HG03457 (cell line): Measurements from ENCODE around the gene MGMT.

Source experiments
- ATAC-seq: cut with Tn5 transposase; IDR thresholded peaks from one replicate; pipeline ENCODE4 v1.9.1; 2021; ENCODE audit warnings: moderate number of reproducible peaks; ENCODE audit not compliant: unreplicated experiment

Gene MGMT

DNA sequence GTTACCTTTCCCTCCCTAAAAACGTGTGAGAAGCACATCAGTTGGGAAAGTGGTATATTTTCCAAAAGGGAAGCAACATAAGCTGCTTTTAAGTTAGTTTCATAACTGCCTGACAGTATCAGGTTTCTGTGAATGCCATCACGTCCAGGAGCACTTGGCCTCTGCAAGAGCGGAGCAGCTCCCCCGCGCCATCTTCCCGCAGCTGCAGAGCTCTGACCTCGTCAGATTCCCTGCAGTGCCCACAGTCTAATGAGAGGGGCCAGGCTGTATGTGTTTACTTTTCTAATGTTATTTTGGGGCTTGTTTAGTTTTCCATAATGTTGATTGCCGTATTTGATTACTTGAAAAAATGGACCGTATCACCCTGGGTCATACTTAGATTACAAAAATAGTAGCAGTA lies 74.2 kb downstream of the MGMT start:
- no peak for ATAC-seq

DNA sequence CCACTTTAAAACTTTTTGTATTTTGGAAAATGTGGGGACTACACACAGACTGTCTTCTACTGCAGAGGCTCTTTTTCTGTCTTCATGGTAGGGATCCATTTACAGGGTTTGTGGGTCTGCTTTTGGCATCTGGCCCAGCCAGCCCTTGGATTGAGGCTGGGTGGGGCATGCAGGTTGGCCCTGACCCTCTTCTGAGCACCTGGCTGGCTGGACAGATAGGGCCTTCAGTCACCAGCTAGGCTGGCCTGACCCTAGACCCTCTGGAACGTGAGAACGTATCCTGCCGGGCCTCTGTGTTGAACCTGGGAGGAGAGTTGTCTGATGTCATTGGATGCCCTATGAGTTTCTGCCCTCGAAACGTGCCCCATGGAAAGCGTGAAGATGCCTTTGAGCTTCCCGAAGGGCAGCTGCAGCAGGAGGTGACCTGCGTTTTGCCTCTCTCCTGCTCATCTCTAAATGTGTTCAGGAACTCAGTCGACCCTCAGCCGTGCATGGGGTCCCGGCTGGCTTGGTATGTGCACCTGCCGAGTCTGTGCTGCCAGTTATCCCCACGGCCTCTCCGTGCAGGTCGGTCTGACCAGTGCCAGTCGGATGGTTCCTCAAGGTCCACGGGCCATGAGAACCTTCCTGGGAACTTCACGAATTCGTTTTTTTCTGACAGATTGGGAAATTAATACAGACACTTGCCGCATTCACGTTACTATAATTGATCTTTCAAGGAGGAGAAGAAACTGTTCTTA lies 74.9 kb downstream of the MGMT start:
- ATAC-seq: no peak

DNA sequence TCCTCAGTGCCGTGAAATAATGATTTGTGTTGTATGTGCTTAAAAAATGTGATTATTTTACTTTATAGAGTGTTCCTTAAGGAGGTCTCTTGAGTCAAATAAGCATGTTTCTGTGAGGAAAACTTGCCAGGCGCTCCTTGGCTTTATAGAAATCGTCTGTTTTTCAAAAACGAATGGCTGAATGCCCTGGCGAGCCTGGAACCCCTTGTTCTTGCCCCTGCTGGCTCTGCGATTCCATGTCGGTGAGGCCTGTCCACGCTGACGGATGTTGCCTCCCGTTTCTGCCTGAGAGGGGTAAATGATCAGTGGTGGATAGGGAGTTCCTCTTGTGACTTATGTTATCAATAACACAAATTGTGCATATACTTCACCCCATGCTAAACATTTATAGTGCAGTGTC lies 75.5 kb downstream of the MGMT start:
- ATAC-seq: no peak

DNA sequence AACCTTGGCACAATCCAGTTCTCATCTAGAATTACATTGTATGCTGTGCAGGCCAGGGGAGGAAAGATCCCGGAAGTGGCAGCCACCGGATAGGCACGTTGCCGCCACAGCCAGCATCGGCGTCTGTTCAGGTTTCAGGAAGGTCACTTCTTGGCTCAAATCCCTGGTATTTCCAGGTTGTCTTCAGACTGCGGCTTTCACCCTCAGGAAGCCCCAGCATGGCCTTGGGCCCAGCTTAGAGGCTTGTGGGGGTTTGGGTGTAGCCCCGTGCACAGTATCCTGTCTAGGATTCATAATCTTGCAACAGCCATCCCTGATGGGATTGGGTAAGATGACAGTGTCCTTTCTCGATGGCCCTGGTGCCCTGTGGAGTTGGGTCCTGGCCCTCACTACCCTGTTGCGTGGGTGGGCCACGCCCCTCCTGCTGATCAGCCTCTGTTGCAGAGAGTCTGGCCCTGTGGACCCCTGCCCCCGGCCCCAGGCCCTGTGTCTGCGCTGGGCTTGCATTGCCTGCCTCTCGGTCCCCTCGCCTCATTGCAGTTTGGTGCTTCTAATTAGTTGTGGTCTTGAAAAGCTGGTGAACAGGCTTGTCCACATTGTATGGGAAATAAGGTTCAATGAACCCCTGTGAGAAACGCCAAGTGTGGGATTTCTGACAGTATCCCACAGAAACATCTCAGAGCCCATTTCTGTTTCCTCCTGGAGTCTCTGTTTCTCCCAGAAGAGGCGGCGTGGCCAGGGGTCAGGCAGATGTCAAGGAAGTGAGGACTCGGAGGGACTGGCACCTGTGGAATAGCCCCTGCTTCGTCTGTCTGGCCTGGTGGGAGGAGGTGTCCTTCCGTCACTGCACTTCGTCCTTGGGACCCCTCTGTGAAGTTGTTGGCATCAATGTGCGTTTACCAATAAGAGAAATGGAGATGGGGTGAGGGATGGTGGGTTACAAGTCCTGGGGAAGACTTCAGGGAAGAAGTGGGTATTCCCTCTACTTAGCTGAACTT lies 77.5 kb downstream of the MGMT start:
- ATAC-seq: no peak

DNA sequence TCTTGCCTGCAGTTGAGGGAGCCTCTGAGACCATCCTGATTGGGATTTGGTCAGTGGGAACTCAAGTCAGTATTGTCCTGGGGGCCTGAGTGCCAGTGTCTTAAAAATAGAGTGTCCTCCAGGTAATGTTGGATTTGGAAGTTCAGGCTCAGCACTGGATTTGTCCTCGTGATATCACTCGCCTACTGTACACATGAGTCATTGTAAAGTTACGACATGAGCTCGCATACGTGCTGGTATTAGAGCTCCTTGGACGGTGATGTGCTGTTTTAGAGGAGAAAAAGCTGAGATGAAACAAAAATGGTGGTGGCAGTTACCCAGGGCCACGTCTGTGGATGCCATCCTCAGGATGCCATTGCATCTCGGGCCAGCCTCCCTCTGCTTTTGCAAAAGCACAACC lies 78.2 kb downstream of the MGMT start:
- no peak for ATAC-seq

DNA sequence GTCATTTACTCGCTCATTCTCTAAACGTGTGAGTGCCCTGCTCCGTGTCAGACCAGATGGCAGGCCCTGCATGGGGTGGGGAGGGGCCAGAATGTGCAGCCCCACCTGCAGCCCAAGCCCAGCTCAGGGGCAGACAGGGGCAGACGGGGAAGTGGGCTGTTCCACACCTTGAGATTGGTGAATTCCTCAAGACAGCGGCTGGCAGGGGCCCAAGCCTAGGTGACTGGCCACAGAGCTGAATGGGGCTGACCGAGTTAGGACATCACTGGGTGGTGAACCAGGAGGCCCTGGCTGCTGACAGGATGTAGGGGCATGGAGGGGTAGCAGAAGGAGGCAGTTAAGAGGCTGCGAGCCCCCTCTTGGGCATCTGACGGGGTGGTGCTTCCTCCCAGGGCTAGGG lies 79.1 kb downstream of the MGMT start:
- ATAC-seq: no peak

DNA sequence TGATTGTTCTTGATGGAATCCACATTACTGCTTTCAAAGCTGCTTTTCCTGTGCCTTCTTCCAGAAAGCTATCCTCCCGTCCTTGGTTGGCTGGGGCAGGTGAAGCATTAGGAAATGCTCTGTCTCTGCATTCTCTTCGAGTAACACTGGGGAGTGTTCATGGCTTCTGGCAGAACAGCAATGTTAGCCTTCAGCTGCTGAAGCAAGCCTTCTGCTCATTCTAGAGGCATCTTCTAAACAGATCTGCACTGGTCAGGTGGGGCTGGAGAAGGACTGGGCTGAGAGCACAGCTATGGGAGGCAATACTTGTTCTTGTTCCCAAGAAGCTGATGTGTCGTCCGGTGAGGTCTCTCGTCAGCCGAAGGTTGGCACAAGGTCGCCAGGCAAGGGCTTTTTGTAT lies 80.6 kb downstream of the MGMT start:
- no peak for ATAC-seq

DNA sequence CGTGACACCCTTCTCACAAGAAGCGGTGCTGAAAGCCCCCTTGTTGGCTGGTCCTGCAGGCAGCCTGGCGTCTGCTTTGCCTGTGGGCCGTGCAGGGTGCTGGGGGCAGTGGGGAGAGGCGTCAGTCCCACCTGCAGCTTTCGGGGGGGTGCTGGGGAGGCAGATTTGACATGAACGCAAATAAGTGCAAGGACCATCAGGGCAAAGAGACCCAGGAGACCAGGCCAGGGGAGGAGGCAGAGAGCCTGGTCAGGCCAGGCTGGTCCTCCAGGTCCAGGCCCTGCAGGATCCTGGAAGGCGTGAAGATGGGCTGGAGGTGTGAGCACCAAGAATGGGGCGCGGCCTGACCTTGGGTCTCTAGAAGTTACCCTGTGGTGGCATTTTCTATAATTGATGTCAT lies 81.6 kb downstream of the MGMT start:
- ATAC-seq: no peak

DNA sequence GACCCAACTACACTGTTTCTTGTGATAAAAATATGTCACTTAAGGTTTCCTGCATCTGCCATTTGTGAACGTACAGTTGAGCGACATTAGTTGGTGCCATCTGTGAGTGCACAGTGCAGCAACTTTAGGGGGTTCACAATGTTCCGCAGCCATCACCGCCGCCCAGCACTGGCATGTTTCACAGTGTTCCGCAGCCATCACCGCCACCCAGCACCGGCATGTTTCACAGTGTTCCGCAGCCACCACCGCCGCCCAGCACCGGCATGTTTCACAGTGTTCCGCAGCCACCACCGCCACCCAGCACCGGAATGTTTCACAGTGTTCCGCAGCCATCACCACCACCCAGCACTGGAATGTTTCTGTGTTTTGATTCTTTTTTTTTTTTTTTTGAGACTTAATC lies 83.0 kb downstream of the MGMT start:
- no peak for ATAC-seq

DNA sequence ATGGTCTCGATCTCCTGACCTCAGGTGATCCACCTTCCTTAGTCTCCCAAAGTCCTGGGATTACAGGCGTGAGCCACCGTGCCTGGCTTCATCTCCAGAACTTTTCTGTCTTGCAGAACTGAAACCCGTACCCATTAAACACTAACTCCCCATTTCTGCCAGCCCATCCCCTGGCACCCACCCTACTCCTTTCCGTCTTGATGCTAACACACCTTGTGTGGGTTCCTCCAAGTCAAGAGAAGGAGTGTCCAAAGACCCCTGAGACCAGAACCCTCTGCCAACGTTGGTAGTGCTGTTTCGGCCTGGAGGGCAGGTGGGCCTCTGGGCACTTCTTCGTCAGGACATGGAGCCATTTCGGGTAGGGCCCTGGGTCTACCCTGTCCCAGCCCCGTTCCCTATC lies 83.6 kb downstream of the MGMT start:
- no peak for ATAC-seq

DNA sequence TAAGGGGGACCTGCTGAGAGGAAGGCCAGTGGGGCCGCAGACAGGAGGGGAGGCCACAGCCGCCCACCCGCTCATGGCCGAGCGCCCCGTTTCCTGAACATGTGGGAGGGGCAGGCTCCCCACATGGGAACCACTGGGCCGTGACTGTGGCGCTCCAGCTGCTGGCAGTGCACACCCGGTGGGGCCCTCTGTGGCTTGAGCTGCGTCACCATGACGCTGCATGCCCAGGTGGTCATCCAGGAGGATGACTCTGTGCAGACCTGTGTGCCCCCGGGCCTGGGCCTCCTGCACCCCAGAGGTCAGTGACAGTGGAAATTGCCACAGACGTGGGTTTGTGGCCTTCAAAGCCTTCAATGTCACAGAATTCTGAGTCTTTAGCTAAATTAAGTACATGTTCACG lies 85.1 kb downstream of the MGMT start:
- ATAC-seq: no peak

DNA sequence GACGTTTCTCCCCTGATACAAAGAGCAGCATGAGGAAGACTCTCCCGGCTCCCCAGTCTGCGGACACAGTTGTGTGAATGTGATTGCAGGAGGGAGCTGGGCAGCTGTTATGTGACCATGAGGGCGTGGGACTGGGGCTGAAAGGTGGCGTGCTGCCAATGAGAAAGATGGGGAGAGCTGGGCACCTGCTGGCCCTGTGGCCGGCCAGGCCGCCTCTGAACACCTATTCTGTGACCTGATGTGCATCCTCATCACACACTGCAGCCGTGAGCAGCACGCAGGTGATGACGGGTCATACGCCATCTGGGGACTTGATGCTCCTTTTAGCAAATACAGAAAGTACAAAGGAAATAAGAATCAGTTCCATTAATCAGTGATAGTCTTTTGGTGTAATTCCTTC lies 86.9 kb downstream of the MGMT start:
- ATAC-seq: no peak

DNA sequence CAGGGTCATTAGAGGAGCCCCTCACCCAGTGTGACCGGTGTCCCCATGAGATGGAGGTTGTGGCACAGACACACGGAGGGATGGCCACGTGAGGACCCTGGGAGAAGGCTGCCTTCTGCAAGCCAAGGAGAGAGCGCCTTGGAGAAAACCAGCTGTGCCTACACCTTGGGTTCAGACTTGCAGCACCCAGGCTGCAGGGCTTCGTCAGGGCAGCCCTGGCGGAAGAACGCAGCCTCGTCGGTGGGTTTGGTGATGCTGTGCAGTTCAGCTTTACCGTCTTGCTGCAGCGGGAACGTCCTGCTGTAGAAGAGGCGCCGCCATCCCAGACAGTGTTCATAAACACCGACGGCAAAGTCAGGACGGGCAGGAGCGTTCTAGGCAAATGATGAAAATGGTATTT lies 89.3 kb downstream of the MGMT start:
- ATAC-seq: no peak

DNA sequence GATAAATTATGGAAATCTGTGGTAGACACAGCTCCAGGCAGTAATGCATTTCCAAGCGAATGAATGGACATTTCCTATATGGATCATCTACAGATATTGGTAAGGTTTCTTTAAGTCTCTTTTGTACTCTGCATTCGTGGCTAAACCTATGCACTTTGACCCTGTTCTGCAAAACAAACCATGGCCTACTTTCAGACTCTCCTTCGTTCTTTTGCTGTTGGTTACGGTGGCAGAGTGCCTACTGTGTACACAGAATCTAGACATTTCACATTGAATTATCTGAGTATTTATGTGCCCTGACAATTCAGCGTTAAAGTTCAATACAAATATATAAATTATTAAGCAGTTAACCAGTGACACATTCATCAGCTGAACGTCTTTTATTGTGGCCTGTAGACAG lies 93.3 kb downstream of the MGMT start:
- no peak for ATAC-seq

DNA sequence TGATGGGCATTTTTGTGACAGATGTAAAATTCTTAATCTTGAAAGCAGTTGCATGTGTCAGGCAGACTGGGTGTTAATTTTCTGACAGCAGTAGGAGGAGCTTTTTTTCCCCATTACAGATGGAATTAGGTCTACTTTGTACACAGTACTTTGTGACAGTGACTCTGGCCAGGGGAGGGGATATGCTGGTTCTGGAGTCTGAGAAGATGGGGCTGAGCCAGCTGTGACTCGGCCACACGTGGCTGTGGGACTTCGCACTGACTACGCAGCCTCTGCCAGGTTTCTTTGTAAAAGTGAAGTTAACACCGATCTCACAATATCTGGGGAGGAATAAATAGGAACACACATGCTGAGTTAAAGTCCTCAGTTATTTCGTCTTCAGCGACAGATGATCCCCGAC lies 95.4 kb downstream of the MGMT start:
- ATAC-seq: no peak

DNA sequence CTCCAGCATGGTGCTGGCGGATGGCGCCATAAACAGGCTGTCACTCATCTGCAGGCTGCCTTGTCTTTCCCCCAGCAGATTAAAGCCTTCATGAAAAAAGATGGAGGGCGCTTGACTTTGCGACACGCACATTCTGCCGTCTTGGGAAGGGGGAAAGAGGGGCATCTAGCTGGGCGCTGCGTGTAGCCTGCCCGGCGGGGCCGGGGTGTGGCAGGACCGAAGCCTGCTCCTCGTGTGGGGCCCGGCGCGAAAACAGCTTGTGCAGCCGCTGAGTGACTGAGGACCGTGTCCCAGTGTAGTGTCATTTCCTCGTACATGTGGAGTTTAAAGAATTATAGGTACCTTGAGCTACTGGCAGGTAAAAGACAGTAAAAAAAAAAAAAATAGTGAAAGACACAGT lies 97.9 kb downstream of the MGMT start:
- ATAC-seq: no peak

DNA sequence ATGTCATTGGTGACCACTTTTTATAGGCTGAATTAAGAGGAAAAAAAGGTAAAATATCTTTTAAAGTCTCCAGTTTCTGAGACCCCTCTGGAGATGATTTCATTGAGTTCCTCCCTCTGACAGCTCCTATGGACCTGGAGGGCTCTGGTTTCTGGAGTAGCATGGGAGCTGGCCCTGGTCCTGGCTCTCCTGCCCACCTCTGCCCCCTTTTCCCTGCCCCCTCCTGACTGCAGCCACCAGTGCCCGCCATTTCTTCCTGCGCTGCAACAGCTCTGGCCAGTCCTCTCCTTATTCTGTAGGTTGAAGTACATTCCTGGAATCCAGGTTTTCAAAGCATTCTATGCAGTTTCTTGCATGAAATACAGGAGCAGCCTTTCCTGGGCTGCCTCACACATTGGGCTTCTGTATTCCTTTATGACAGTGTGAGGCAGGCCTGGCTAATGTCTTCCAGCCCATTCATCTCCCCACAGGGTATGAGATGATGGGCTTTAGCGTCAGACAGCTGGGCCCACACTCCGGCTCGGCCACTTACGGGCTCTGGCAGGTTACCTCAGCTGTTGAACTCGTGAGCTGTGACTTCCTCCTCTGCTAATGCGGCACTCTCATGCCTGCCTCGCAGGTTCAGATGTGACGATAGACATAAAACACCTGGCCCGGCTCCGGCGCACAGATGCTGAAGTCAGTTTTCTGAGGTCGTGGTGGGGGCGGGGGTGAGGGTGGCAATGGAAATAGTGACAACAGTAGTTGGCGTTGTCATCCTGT lies 101.7 kb downstream of the MGMT start:
- no peak for ATAC-seq

DNA sequence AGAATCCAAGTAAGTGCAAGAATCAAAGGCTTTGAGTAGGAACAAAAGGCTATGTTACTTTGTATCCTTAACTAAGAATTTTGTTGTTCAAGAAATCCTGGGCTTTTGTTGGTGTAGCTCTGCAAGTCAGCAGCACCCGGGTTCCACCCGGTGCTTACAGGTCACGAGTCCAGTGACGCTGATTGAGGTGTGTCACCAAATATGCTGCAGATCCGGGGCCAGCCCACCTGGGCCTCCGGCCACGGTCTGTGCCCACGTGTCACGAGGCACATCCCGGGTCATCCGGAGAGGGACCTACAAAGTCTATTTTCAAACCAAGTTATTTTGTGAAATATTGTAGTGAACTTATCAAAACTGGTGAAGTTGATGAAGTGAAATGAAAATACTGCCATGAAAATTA lies 103.1 kb downstream of the MGMT start:
- ATAC-seq: no peak

DNA sequence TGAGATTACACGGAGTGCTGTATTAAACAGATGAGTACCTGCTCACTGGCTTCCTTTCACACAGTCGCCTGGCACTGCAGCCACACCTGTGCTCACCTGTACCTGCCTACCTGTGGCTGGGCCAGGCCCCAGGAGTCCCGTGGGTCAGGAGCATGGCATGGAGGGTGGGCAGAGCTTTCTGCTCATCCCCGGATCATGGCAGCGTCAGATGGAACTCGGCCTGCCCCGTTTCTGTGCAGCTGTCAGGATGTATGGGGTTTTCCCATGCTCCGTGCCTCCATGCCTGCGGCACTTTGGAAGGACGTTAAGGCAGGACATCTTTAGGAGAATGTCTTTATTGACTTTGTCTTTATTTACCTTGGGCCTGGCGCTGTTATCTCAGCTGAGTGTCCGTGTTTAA lies 112.2 kb downstream of the MGMT start:
- ATAC-seq: no peak

DNA sequence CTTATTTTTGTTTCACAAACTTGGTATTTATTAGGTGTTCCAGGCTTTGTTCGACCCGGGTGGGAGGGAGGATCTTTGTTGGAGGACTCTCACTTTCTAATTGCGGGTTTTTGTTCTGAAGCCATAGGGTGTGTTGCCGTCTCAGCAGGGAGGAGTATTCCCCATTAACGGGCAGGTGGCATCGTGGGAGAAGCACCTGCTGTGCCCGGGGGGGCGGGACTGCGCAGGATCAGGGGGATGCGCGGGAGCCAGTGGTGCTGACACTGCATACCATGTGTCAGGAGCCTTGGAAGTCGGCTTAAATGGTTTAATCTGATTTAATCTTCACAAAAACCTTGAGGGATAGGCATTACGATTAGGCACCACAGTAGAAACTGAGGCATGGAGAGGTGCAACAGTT lies 113.0 kb downstream of the MGMT start:
- no peak for ATAC-seq

DNA sequence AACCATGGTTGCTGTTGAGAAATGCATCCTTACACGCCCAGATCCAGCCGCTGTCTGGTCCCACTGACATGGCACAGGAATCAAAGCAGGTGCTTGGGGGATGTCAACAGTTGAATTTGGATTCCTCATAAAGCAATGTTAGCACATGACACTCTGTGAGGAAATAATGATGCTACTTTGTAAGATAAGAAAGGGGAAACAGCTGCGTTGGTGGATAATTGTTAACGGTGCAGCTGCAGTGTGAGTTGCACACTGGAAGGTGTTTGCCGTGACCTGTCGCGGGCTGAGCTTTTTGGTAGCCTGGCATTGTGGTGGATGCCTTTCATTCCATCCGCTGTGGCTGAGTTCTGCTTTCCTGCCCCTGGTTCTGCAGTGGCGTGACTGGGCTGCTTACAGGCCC lies 113.9 kb downstream of the MGMT start:
- no peak for ATAC-seq
